HG03280 (cell line): Measurements from ENCODE around the gene NEK10.

Experiments
- ATAC-seq: cut with Tn5 transposase; IDR thresholded peaks from one replicate; pipeline ENCODE4 v1.9.1; 2021; ENCODE audit warnings: mild to moderate bottlenecking, moderate library complexity; ENCODE audit not compliant: unreplicated experiment

The NEK10 gene

GRCh38 chr3:27119639-27120038 is 249.5 kb downstream of the NEK10 start:
- ATAC-seq, result no peak

GRCh38 chr3:27115352-27115751 is 253.8 kb downstream of the NEK10 start:
- no peak for ATAC-seq

- ATAC-seq, result no peak
Observed at GRCh38 chr3:27114684-27115083, 254.5 kb downstream of the NEK10 start.

GRCh38 chr3:27114129-27114528 is 255.1 kb downstream of the NEK10 start:
- no peak for ATAC-seq

- ATAC-seq, result no peak
Observed at GRCh38 chr3:27110020-27110419, 259.2 kb downstream of the NEK10 start.

- ATAC-seq, result no peak
Observed at GRCh38 chr3:27108322-27108721, 260.9 kb downstream of the NEK10 start.

- no peak for ATAC-seq
Observed at GRCh38 chr3:27105904-27106303, 263.3 kb downstream of the NEK10 start.

GRCh38 chr3:27097182-27097581 is 272.0 kb downstream of the NEK10 start:
- ATAC-seq, result no peak

GRCh38 chr3:27095553-27096222 is 273.5 kb downstream of the NEK10 start:
- ATAC-seq, result no peak

GRCh38 chr3:27094721-27095120 is 274.5 kb downstream of the NEK10 start:
- ATAC-seq, result no peak

GRCh38 chr3:27093771-27094170 is 275.4 kb downstream of the NEK10 start:
- ATAC-seq, result no peak

- no peak for ATAC-seq
Observed at GRCh38 chr3:27090275-27091041, 278.7 kb downstream of the NEK10 start.

GRCh38 chr3:27089645-27090044 is 279.5 kb downstream of the NEK10 start:
- ATAC-seq, result no peak

GRCh38 chr3:27089068-27089467 is 280.1 kb downstream of the NEK10 start:
- ATAC-seq, result no peak

GRCh38 chr3:27085829-27086730 is 283.1 kb downstream of the NEK10 start:
- ATAC-seq, result no peak

- ATAC-seq, result no peak
Observed at GRCh38 chr3:27081992-27082607, 287.1 kb downstream of the NEK10 start.

GRCh38 chr3:27081566-27081965 is 287.6 kb downstream of the NEK10 start:
- ATAC-seq, result no peak

GRCh38 chr3:27080258-27080525 is 289.0 kb downstream of the NEK10 start:
- ATAC-seq, result no peak

GRCh38 chr3:27079427-27080257 is 289.5 kb downstream of the NEK10 start:
- ATAC-seq, result no peak

- ATAC-seq, result no peak
Observed at GRCh38 chr3:27078246-27078913, 290.8 kb downstream of the NEK10 start.
